Femur (tissue), 1 donor: ENCODE results near the gene MRPL44.

Experiments used
- DNase-seq: peaks from one replicate; pipeline ENCODE4 v3.0.0-alpha.2; 2017

The MRPL44 gene

GRCh38 chr2:224011837-224012236 is 54.6 kb downstream of the MRPL44 start:
- no peak for DNase-seq

GRCh38 chr2:224014336-224014735 is 57.1 kb downstream of the MRPL44 start:
- DNase-seq: no peak

DNA sequence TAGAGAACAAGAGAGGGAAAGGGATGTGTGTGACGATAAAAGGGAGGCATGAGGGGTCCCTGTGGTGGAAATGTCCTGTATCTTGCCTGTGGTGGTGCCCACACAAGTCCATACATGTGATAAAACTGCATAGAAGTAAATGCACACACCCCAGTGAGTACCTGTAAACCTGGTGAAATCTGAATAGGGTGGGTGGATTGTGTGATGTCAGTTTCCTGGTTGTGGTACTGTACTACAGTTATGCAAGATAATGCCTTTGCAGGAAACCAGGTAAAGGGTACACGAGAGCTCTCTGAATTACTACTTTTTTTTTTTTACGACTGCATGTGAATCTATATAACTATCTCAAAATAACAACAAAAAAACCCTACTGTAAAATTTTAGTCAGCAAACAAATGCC is 59.7 kb downstream of the MRPL44 start:
- DNase-seq: no peak
